Esophagus muscularis mucosa (tissue), 3 donors: ENCODE results near the gene NAT9.

Source experiments
- POLR2A ChIP-seq: fragments of 450-650 bp; IDR thresholded peaks from one replicate; pipeline ENCODE4 v1.6.1; 2017; ENCODE audit warnings: antibody characterized with exemption, moderate library complexity, mild to moderate bottlenecking, low read depth
- POLR2AphosphoS5 ChIP-seq, 2 donors: sonication (generic); formaldehyde crosslinking; IDR thresholded peaks; one replicate each; pipeline ENCODE4 v1.6.1; 2017; ENCODE audit warnings: antibody characterized with exemption in 2 of 2
- TF ChIP-seq, protein P1 (sequence below), 3 experiments: fragments of 200-600 bp in 2 of 3; fragments of 450-650 bp in 1 of 3; sonication (generic) in 2 of 3; IDR thresholded peaks; one replicate each; pipeline ENCODE4 v1.5.1; 2017 to 2019; ENCODE audit warnings: antibody characterized with exemption in 3 of 3, mild to moderate bottlenecking in 2 of 3, moderate library complexity in 1 of 3

- TF ChIP-seq, protein P1, sequence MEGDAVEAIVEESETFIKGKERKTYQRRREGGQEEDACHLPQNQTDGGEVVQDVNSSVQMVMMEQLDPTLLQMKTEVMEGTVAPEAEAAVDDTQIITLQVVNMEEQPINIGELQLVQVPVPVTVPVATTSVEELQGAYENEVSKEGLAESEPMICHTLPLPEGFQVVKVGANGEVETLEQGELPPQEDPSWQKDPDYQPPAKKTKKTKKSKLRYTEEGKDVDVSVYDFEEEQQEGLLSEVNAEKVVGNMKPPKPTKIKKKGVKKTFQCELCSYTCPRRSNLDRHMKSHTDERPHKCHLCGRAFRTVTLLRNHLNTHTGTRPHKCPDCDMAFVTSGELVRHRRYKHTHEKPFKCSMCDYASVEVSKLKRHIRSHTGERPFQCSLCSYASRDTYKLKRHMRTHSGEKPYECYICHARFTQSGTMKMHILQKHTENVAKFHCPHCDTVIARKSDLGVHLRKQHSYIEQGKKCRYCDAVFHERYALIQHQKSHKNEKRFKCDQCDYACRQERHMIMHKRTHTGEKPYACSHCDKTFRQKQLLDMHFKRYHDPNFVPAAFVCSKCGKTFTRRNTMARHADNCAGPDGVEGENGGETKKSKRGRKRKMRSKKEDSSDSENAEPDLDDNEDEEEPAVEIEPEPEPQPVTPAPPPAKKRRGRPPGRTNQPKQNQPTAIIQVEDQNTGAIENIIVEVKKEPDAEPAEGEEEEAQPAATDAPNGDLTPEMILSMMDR (IDR thresholded peaks at IDR 0.05) = no peak
- no peak for TF ChIP-seq POLR2AphosphoS5 (IDR thresholded peaks at IDR 0.05)
- TF ChIP-seq POLR2A = no peak
Observed at GRCh38 chr17:74768069-74768762, 7.9 kb downstream of the NAT9 start.
